ENCODE measurements around the gene PCDH9. TPM values are rescaled to one million over a fixed set of nuclear protein-coding genes. Genes with fewer than 3 reads are reported as not detected.
"Not testable (repeated sequence)": the region's sequence is repeated elsewhere in the genome, so short reads cannot be mapped to it uniquely, and the experiment has no call there.

Gene PCDH9
- total and polyA plus RNA-seq, 2 experiments from 2014 or later = 0.31 to 0.52 TPM

DNA sequence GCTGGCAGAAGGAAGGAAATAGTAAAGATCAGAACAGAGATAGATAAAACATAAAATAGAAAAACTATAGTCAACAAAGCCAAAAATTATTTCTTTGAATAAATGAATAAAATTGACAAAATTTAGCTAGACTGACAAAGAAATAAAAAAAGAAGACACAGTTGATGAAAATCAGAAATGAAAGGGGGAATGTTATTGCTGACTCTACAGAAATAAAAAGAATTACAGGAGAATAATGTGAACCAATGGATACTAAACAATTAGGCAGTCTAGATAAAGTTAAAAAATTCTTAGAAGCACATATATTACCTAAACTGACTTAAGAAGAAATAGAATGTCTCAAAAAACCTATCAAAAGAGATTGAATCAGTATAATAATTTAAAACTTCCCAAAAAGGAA is 933.8 kb downstream of the PCDH9 start (continued):
- TF ChIP-seq ZNF462 (CRISPR knock-in tag; IDR thresholded peaks at IDR 0.05) (no peak), NANOG (IDR thresholded peaks at IDR 0.05; ENCODE audit: borderline replicate concordance) (no peak), JUNB (IDR thresholded peaks at IDR 0.05; ENCODE audit: unreplicated experiment) (no peak), CREB1 (CRISPR knock-in tag; IDR thresholded peaks at IDR 0.05; ENCODE audit: low read depth) (no peak)
- TF ChIP-seq, protein P1, sequence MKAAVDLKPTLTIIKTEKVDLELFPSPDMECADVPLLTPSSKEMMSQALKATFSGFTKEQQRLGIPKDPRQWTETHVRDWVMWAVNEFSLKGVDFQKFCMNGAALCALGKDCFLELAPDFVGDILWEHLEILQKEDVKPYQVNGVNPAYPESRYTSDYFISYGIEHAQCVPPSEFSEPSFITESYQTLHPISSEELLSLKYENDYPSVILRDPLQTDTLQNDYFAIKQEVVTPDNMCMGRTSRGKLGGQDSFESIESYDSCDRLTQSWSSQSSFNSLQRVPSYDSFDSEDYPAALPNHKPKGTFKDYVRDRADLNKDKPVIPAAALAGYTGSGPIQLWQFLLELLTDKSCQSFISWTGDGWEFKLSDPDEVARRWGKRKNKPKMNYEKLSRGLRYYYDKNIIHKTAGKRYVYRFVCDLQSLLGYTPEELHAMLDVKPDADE (IDR thresholded peaks at IDR 0.05) = no peak

GRCh38 chr13:66286806-66287205 is 943.3 kb downstream of the PCDH9 start:
- peak; percentile 3 for DNase-seq (ENCODE audit: low spot score)
- not testable (repeated sequence) for H3K36me3 ChIP-seq (ENCODE audit: insufficient read depth); H3K4me1 Mint-ChIP-seq; H3K27me3 ChIP-seq (ENCODE audit: insufficient read depth); H3K4me3 Mint-ChIP-seq; H3K4me1 ChIP-seq (ENCODE audit: insufficient read depth); H3K27ac ChIP-seq (ENCODE audit: low read depth); H3K9me2 ChIP-seq (ENCODE audit: insufficient read depth); ATAC-seq; H4K20me1 ChIP-seq (replicated peaks; ENCODE audit: insufficient read depth); H3K4me3 ChIP-seq; H3K4me2 ChIP-seq; H3F3A ChIP-seq (replicated peaks; ENCODE audit: low read depth); H3K79me2 ChIP-seq (replicated peaks; ENCODE audit: insufficient read depth); H3K27me3 Mint-ChIP-seq (ENCODE audit: insufficient read depth, low read depth, poor library complexity); H2AFZ ChIP-seq; H3K27ac Mint-ChIP-seq
- Mint-ChIP-seq H3K36me3 (ENCODE audit: low read depth) (peaks cover 14% of the 10 kb centered on the region), H3K9me3 (peaks cover 28% of the 10 kb centered on the region)

Data from GM23338 (cell line).